IPS-15b (cell line): ENCODE measurements around the gene SMCO2.

ENCODE experiments used
- H3K27me3 ChIP-seq: one replicate; pipeline ENCODE4 v1.6.1; 2013; ENCODE audit warnings: low read length; ENCODE audit not compliant: control insufficient read depth, insufficient read depth
- H3K36me3 ChIP-seq: one replicate; pipeline ENCODE4 v1.6.1; 2013; ENCODE audit warnings: low read length; ENCODE audit not compliant: control insufficient read depth, insufficient read depth
- H3K4me1 ChIP-seq: one replicate; pipeline ENCODE4 v1.6.1; 2013; ENCODE audit warnings: mild to moderate bottlenecking, low read length; ENCODE audit not compliant: control insufficient read depth, insufficient read depth
- H3K4me3 ChIP-seq: one replicate; pipeline ENCODE4 v1.5.1; 2013; ENCODE audit warnings: low read depth, low read length
- H3K9ac ChIP-seq: one replicate; pipeline ENCODE4 v1.6.1; 2013; ENCODE audit warnings: low read depth, mild to moderate bottlenecking, low read length
- H3K9me3 ChIP-seq: one replicate; pipeline ENCODE4 v1.6.1; 2013; ENCODE audit warnings: mild to moderate bottlenecking, low read length; ENCODE audit not compliant: control insufficient read depth, insufficient read depth

SMCO2 gene

DNA sequence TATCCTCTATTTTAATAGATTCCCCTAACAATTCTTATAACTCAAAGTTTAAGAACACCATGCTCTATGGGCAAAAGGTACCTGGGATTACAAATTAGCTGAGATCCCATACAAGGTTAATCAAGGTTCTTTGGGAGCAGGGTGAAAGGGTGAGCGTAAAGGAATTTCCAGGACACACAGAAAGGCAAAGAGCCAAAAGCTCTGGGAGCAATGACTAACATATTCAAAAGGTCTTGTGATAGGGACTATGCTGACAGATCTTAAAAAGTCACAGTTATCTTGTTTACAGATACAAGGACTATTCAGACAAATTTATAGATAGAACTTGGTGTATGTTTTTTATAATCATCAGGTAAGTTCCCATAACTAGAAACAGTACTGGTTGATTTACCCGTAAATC, 58.0 kb downstream of the SMCO2 start:
- no peaks in the 10 kb centered on the region for H3K27me3 ChIP-seq
- no peaks in the 10 kb centered on the region for H3K4me1 ChIP-seq
- no peak overlapping the region for H3K4me3 ChIP-seq
- no peaks in the 10 kb centered on the region for H3K36me3 ChIP-seq
- no peak overlapping the region for H3K9ac ChIP-seq
- H3K9me3 ChIP-seq = no peaks in the 10 kb centered on the region

DNA sequence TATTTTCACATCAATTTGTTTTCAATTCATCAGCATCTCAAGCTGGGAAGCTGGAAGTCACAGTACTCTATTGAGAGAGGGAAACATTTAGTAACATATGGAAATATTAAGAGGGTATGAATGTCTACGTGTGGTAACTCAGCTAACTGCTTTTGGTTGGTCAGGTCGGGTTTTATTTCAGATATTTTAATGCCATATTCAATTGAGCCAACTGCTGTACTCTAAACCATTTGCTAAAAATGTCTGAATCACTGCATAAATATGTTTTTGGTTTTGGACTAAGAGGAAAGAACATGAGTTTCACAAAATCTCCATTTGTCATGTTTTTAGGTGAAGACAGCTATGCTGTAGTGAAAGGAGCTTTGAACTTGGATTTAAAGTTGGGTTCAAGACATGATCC, 58.6 kb downstream of the SMCO2 start:
- H3K27me3 ChIP-seq = no peaks in the 10 kb centered on the region
- H3K9ac ChIP-seq = no peak overlapping the region
- H3K4me3 ChIP-seq = no peak overlapping the region
- H3K4me1 ChIP-seq = no peaks in the 10 kb centered on the region
- H3K36me3 ChIP-seq = no peaks in the 10 kb centered on the region
- no peaks in the 10 kb centered on the region for H3K9me3 ChIP-seq

DNA sequence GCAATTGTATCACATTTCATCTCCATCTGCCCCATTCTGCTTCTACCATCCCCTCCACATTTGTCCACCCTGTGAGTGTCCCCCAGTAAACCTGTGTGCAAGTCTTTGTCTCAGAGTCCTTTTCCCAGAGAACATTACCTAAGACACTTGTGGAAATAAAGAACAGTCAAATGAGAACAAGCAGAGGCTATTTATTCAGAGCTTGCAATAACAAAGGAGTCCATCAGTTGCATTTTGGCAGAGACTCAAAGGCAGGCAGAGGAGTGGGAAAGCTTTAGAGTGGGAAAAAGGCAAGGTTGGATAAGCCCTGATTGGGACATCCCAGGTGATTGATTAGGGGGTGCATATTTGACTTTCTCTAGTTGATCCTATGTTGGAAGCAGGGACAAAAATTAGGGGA, 59.2 kb downstream of the SMCO2 start:
- H3K27me3 ChIP-seq = no peaks in the 10 kb centered on the region
- H3K9me3 ChIP-seq = no peaks in the 10 kb centered on the region
- no peaks in the 10 kb centered on the region for H3K4me1 ChIP-seq
- H3K9ac ChIP-seq = no peak overlapping the region
- H3K4me3 ChIP-seq = no peak overlapping the region
- H3K36me3 ChIP-seq = no peaks in the 10 kb centered on the region

DNA sequence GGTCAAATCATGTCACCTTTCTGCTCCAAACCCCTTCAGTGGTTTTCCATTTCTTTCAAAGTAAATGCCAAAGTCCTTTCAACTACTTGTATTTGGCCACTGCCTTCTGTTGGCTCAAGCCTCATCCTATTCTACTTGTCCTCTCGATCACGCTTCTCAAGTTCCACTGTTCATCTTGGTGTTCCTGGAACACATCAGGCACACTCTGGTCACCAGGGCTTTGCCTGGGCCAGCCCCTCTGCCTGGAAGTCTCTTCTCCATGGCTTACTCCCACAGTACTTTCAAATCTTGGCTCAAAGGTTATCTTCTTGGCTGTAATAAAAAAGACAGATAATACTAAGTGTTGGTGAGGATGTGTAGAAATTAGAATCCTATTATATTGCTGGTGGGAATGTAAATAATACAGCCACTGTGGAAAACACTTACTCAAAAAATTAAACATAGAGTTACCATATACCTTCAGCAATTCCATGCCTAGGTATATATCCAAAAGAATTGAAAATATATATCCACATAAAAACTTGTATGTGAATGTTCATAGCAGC, 60.2 kb downstream of the SMCO2 start:
- no peak overlapping the region for H3K4me3 ChIP-seq
- no peaks in the 10 kb centered on the region for H3K4me1 ChIP-seq
- H3K9me3 ChIP-seq = no peaks in the 10 kb centered on the region
- no peak overlapping the region for H3K9ac ChIP-seq
- no peaks in the 10 kb centered on the region for H3K36me3 ChIP-seq
- no peaks in the 10 kb centered on the region for H3K27me3 ChIP-seq

DNA sequence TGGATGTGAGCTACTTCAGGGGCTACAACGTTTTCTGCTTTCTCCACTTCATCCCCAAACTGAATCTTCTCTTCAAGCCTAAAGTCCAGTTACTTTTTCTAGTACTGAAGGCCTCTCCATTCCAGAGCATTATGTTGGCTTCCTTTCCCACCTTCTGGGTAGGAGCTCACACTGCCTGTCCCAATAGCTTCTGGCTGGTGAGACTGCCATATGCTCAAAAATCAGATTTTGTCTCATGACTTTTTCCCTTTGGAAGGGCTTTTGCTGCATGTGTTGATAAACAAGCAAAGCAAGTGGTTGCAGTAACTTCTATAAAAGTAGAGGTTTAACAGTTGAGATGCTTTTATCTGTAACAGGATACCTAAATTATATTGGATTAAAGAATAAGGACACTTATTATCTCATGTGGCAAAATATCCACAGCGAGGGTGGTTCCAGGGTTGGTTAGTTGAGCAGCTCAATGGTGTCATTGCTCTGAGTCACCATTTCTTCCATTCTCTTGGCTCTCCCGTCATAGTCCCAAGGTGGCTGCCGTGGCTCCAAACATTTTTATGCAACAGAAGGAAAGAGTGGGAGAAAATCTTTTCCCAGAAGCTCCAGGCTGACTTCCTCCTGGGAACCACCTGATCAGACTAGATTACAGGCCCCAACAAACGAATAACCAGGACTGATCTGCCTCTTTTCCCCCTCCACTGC, 62.3 kb downstream of the SMCO2 start:
- H3K27me3 ChIP-seq = no peaks in the 10 kb centered on the region
- H3K36me3 ChIP-seq = no peaks in the 10 kb centered on the region
- no peak overlapping the region for H3K9ac ChIP-seq
- H3K9me3 ChIP-seq = no peaks in the 10 kb centered on the region
- no peaks in the 10 kb centered on the region for H3K4me1 ChIP-seq
- H3K4me3 ChIP-seq = no peak overlapping the region

DNA sequence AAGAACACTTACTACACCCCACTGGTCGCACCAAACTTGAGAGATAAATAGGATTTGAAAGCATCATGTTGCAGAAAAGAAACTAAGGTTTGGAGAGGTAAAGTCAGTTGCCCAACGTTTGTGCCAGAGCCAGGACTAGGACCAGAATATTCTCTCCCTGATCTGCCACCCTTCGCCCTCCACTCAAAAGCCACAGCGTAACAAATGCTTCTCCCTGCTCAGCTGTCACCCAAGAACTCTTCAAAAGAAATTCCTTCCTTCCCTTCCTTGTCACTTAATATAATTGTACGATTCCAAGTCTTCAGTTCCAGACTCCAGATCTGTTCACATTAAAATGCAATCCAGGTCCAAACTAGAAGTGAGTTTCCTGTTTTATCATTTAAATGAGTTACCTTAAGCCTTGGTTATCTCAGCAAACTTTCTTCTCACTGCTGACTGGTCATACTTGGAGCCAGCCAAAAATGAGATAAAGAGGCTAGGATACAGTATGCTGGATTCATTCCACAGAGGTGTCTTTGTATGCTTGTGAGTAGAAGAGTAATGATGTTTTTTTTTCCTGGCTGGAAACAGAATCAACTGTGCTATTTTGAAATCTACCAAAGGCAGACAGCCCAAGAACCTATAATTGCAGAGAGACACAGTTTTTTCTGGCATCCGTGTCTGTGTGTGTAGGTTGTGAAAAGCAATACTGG, 64.6 kb downstream of the SMCO2 start:
- H3K9ac ChIP-seq = no peak overlapping the region
- H3K9me3 ChIP-seq = no peaks in the 10 kb centered on the region
- H3K4me1 ChIP-seq = no peaks in the 10 kb centered on the region
- H3K36me3 ChIP-seq = no peaks in the 10 kb centered on the region
- H3K27me3 ChIP-seq = no peaks in the 10 kb centered on the region
- no peak overlapping the region for H3K4me3 ChIP-seq

DNA sequence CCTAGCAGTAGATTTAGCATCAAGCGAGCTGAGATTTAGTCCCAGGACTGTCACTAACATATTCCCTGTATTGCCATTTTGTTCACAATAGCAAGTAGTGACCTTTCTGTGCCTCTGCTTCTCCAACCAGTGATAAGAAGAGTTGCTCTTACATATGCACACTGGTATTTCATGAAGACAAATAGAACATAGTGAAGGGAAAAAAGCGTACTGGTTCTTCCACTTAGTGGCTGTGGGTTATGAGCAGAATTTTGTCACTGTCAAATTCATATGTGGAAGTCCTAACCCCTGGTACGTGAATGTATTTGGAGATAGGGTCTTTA, 65.1 kb downstream of the SMCO2 start:
- Histone ChIP-seq H3K27me3 (no peaks in the 10 kb centered on the region), H3K36me3 (no peaks in the 10 kb centered on the region), H3K4me3 (no peak overlapping the region), H3K9ac (no peak overlapping the region), H3K9me3 (no peaks in the 10 kb centered on the region), H3K4me1 (no peaks in the 10 kb centered on the region)

DNA sequence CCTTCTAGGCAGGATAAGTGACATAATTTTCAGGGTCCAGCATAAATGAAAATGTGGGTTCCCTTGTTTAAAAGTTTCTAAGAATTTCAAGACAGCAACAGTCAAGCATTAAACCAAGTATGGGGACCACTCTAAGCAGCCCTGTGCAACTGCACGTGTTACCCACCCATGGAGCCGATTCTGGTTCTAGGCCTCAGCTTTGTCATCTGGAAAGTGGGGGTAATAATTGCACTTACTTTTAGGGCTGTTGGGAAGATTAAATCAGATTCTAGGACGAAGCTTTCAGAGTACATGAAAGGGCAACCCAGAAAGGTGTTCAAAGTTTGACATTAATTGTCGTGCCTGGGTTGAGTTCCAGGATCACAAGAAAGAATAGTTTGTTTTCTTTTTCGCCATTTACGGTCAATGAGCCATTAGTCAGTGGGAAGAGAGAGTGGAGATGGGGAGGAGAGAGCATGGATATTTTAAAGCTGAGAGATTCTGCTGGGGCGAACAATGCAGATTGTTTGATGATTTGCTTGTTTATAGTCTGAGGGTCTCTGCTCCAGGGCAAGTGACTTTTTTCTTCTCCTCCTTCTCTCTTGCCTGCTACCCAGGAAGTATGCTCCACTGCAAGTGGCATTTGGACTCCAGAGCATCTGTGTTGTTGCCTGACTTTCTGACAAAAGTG, 66.8 kb downstream of the SMCO2 start:
- Histone ChIP-seq H3K36me3 (no peaks in the 10 kb centered on the region), H3K9me3 (no peaks in the 10 kb centered on the region), H3K27me3 (no peaks in the 10 kb centered on the region), H3K4me1 (no peaks in the 10 kb centered on the region), H3K9ac (no peak overlapping the region), H3K4me3 (no peak overlapping the region)

DNA sequence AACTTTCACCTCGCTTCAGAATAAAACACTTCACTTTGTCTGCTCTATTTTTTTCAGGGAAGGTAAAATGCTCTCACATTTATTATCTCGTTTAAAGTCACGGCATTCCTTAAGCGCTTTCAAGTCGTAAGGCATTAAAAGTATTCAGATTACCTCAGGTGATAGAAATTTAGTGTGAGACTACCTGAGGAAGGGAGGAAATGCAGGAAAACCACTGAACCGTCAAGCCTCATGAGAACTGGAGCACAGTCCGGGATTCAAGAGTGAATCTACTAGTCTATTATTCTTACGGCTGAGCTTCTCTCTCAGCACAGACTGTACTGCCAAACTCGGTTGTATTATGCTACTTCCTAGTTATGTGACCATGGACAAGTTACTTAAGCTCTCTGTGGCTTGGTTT, 69.1 kb downstream of the SMCO2 start:
- Histone ChIP-seq H3K9me3 (no peaks in the 10 kb centered on the region), H3K4me1 (peaks cover 3% of the 10 kb centered on the region), H3K27me3 (no peaks in the 10 kb centered on the region), H3K9ac (no peak overlapping the region), H3K4me3 (no peak overlapping the region), H3K36me3 (no peaks in the 10 kb centered on the region)

DNA sequence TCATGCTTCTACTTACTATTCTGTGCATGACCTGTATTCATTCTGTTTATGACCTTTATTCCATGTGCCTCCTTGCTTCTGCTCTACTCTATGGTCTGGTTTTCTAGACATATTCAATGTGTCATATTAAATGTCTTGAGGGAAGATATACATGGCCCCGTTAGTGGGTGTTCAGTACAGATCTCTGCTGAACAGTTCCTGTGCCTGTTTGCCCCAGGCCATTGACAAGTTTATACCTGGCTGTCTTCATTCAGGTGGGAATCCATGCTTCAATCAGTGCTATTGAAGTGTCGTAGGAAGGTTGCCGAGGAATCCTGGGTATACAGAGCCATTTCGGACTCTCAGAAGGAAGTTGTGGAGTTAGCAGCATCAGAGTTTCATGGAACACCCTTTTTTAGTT, 70.1 kb downstream of the SMCO2 start:
- no peaks in the 10 kb centered on the region for H3K9me3 ChIP-seq
- H3K9ac ChIP-seq = no peak overlapping the region
- H3K27me3 ChIP-seq = no peaks in the 10 kb centered on the region
- H3K4me1 ChIP-seq = peaks cover 11% of the 10 kb centered on the region
- no peak overlapping the region for H3K4me3 ChIP-seq
- no peaks in the 10 kb centered on the region for H3K36me3 ChIP-seq

DNA sequence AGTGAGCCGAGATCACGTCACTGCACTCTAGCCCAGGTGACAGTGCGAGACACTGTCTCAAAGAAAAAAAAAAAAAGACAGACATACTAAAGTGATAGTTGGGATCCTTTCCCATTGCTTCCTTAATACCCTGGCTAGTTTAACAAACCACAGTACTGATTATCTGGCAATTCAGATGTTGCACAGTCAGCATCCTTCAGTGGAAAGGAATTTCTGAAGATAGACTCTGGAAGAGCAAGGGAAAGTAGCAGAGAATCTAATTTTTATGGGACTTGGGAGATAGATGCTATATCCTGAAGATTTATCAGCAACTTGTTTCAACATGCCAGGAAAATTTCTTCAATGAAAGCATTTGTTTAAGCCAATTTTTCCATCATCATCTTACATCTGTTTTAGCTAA, 71.0 kb downstream of the SMCO2 start:
- no peak overlapping the region for H3K9ac ChIP-seq
- H3K9me3 ChIP-seq = no peaks in the 10 kb centered on the region
- no peaks in the 10 kb centered on the region for H3K36me3 ChIP-seq
- H3K4me1 ChIP-seq = peaks cover 11% of the 10 kb centered on the region
- H3K27me3 ChIP-seq = peaks cover 3% of the 10 kb centered on the region
- no peak overlapping the region for H3K4me3 ChIP-seq
